Small intestine (tissue), 7 donors: ENCODE measurements around the gene DDX3X. TPM values are rescaled to one million over a fixed set of nuclear protein-coding genes. Genes with fewer than 3 reads are reported as not detected.

Experiments used
- DNase-seq, 2 donors: peaks; one replicate each; pipeline versions ENCODE4 v3.0.0 to v3.0.0-alpha.2; 2013
- FAIRE-seq: peaks from 2 replicates; lab custom pipeline; 2012; peaks lifted over from hg19 to GRCh38; lab: Jason Lieb, UNC
- H3K27ac ChIP-seq, 3 donors: one replicate each; pipeline ENCODE4 v1.5.1; 2013; ENCODE audit warnings: low read length in 2 of 3, mild to moderate bottlenecking in 2 of 3, control low read depth in 1 of 3, inconsistent platforms in 1 of 3, low read depth in 1 of 3, moderate library complexity in 1 of 3
- H3K27me3 ChIP-seq, 3 donors: one replicate each; pipeline ENCODE4 v1.6.1; 2013; ENCODE audit warnings: low read length in 3 of 3, inconsistent platforms in 1 of 3; ENCODE audit not compliant: control insufficient read depth in 3 of 3, insufficient read depth in 3 of 3
- H3K36me3 ChIP-seq, 3 donors: one replicate each; pipeline ENCODE4 v1.6.1; 2013; ENCODE audit warnings: low read length in 3 of 3, inconsistent platforms in 1 of 3, low read depth in 1 of 3, mild to moderate bottlenecking in 1 of 3, moderate library complexity in 1 of 3; ENCODE audit not compliant: control insufficient read depth in 3 of 3, insufficient read depth in 2 of 3
- H3K4me1 ChIP-seq, 3 donors: one replicate each; pipeline ENCODE4 v1.6.1; 2013; ENCODE audit warnings: low read length in 2 of 3, inconsistent platforms in 1 of 3, low read depth in 1 of 3, mild to moderate bottlenecking in 1 of 3, moderate library complexity in 1 of 3; ENCODE audit not compliant: control insufficient read depth in 3 of 3, insufficient read depth in 2 of 3
- H3K4me3 ChIP-seq, 3 donors: one replicate each; pipeline ENCODE4 v1.5.1; 2013; ENCODE audit warnings: low read length in 3 of 3, control low read depth in 1 of 3, inconsistent platforms in 1 of 3, low read depth in 1 of 3, mild to moderate bottlenecking in 1 of 3, moderate library complexity in 1 of 3
- H3K9me3 ChIP-seq, 2 donors: one replicate each; pipeline ENCODE4 v1.6.1; 2013; ENCODE audit warnings: low read depth in 1 of 2, low read length in 1 of 2; ENCODE audit not compliant: control insufficient read depth in 2 of 2, insufficient read depth in 1 of 2
- WGBS, 3 donors: extraction: QIAGEN DNeasy Blood & Tissue Kit; methylation state at CpG; one replicate each; pipeline ENCODE4 v1.1.7; 2013; 5-methylcytosine and 5-hydroxymethylcytosine counted together
- polyA plus RNA-seq, 4 donors: library from polyadenylated mRNA; stranded (reverse) in 3 of 4; unstranded in 1 of 4; fragments of 200-250 nt in 3 of 4; fragments of 120-200 nt in 1 of 4; gene quantifications; one replicate each; pipeline versions ENCODE4 v1.2.1 to v1.2.3, GENCODE V29; 2013
- donor health status: healthy with polysubstance abuse.
- donor health status: control.
- donor health status: control.
- donor health status: Bipolar disorder and iron deficiency.
- donor health status: healthy.

Gene DDX3X
- polyA plus RNA-seq, 4 donors = 72.5 to 177 (median 105) TPM

DNA sequence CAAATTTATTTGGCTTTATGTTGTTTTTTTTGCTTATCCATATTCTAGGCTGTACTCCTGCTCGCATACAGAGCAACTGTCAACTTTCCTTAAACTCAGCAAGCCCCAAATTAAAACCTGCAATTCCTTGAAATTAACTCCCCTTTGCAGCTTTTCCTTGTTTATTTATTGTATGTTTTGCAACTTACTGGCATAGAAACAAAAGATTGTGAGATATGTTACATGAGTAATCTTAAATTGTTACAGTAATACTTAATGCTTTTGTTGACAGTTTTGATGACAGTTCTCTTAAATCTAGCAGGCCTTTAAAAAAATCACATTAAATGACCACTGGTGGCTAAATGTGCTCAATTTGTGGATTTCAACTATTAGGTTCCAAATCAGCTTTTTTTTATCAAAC lies 4.5 kb downstream of the DDX3X start:
- Histone ChIP-seq H3K27ac (no peak overlapping the region), H3K36me3 (peaks cover 5 to 16% (median 11%) of the 10 kb centered on the region in 3 donors), H3K9me3 (no peaks in the 10 kb centered on the region), H3K4me3 (no peak overlapping the region), H3K27me3 (no peaks in the 10 kb centered on the region), H3K4me1 (peaks cover 0 to 4% (median 3%) of the 10 kb centered on the region in 3 donors)
- 33 to 62% (median 37%) methylated on average over 1 of the region's 1 CpG for WGBS, 3 donors
- no peak for DNase-seq
- FAIRE-seq = no peak

DNA sequence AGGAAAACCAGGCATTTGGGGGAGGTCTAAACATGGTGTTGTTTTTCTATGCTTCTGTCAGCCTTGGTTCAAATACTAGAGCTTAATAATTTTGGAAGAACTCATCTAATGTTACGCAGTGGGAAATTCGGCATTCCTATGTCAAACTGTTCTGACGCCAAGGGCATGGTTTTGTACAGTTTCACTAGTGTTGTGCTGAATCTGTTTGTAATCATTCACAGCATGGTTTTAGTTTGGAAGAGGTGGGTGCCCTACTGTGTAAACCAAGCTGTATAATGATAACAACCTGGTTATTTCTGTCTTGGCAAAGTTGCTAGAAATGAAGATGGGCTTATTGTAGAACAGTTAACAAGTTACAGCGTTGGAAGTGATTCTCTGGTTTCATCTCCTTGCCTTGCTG lies 5.2 kb downstream of the DDX3X start:
- H3K9me3 ChIP-seq = no peaks in the 10 kb centered on the region

DNA sequence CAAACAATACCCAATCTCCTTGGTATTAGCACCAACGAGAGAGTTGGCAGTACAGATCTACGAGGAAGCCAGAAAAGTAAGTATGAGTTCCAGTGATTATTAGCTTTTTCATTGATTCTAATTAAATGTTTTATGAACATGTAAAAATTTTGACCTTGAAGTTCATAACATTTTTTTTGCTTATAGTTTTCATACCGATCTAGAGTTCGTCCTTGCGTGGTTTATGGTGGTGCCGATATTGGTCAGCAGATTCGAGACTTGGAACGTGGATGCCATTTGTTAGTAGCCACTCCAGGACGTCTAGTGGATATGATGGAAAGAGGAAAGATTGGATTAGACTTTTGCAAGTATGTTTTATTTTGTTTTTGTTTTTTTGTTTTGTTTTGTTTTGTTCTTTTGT lies 10.1 kb downstream of the DDX3X start:
- Histone ChIP-seq H3K9me3 (no peaks in the 10 kb centered on the region), H3K4me1 (peaks cover 0 to 3% (median 0%) of the 10 kb centered on the region in 3 donors), H3K27ac (no peak overlapping the region), H3K4me3 (no peak overlapping the region), H3K36me3 (peaks cover 15 to 54% (median 32%) of the 10 kb centered on the region in 3 donors), H3K27me3 (no peaks in the 10 kb centered on the region)
- DNase-seq (no peak), FAIRE-seq (no peak)
- 91 to 97% (median 95%) methylated on average over 9 of the region's 9 CpGs for WGBS, 3 donors

More for the DNA sequence above, 5.2 kb downstream of the DDX3X start:
- FAIRE-seq (no peak), DNase-seq (no peak)
- Histone ChIP-seq H3K4me1 (peaks cover 0 to 4% (median 3%) of the 10 kb centered on the region in 3 donors), H3K27me3 (no peaks in the 10 kb centered on the region), H3K4me3 (no peak overlapping the region), H3K27ac (no peak overlapping the region), H3K36me3 (peaks cover 5 to 20% (median 13%) of the 10 kb centered on the region in 3 donors)
- 37 to 77% (median 48%) methylated on average over 4 of the region's 4 CpGs for WGBS, 3 donors

DNA sequence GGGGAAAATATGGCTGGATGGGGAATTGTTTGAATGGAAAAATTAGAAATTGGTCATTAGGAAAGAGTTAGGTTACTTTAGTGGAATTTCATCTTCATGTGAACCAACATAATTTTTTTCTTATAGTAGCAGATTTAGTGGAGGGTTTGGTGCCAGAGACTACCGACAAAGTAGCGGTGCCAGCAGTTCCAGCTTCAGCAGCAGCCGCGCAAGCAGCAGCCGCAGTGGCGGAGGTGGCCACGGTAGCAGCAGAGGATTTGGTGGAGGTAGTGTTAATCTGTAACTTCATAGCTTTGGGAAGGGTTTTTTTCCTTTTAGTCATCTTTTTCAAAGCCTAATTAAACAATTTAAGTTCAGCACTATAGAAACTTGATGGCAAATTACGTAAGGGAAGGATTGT lies 13.2 kb downstream of the DDX3X start:
- WGBS, 3 donors = 93 to 97% (median 95%) methylated on average over 8 of the region's 8 CpGs
- FAIRE-seq = no peak
- H3K27me3 ChIP-seq = no peaks in the 10 kb centered on the region
- H3K9me3 ChIP-seq = no peaks in the 10 kb centered on the region
- H3K27ac ChIP-seq = no peak overlapping the region
- H3K4me3 ChIP-seq = no peak overlapping the region
- H3K36me3 ChIP-seq = peaks cover 15 to 47% (median 23%) of the 10 kb centered on the region in 3 donors
- no peaks in the 10 kb centered on the region for H3K4me1 ChIP-seq
- DNase-seq = no peak

DNA sequence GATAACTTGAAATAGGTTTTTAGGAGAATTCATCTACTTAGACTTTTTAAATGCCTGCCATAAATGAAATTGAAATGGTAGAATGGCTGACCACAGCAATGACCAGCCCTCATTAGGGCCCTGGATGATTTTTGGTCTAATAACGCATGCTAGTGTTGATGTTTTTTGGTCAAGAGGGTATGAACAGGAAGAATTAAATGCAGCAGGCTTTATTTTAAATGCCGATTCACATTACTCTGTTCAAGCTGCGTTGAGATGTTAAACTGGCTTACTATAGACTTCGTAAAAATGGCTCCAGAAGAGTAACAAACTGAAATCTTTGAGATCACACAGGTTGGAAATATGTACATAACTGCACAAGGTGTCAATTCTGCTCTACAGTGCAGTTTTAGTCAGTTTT lies 14.6 kb downstream of the DDX3X start:
- FAIRE-seq = no peak
- DNase-seq = no peak
- Histone ChIP-seq H3K36me3 (peaks cover 10 to 37% (median 20%) of the 10 kb centered on the region in 3 donors), H3K27me3 (no peaks in the 10 kb centered on the region), H3K9me3 (no peaks in the 10 kb centered on the region), H3K27ac (no peak overlapping the region), H3K4me1 (no peaks in the 10 kb centered on the region), H3K4me3 (no peak overlapping the region)
- 85 to 96% (median 95%) methylated on average over 4 of the region's 4 CpGs for WGBS, 3 donors

DNA sequence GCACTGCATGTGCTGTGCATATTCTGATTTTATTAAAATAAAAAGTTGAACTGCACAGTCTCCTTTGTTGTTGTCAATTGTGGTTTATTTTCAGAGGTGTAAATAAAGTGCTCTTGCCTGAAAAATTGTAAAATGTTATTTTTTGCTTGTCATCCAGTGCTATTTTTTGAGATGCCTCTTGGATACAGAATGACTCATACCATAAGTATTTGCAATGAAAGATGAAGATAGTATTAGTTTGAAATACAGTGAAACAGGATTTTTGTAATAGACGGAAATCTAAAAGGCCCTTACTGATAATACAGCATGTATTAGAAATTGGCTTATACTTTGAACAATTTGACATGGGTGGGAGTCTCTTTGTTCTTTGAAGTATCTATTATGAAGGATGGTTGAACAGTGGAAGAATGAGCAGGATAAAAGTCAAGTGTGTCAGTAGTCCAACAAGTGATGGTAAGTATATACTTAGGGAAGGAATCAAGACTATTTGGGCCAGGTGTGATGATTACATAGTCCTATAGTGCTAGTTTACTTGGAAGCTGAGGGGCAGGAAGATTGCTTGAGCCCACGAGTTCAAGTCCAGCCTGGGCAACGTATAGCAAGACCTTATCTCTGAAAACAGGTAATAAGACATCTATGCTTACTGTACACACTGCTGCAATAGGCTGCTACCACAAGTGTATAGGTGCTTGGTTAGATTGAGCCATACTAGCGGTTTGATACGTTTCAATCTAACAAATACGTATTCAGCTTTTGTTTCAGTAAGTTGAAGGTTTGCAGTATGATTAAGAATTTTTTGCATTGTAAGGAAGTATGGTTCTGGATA lies 16.4 kb downstream of the DDX3X start:
- H3K9me3 ChIP-seq = no peaks in the 10 kb centered on the region
- FAIRE-seq (no peak), DNase-seq (peak in 1 of 2 donors; percentile 3)
- H3K4me3 ChIP-seq = no peak overlapping the region
- peaks cover 9 to 25% (median 14%) of the 10 kb centered on the region in 3 donors for H3K36me3 ChIP-seq
- WGBS, 3 donors = 69 to 84% (median 77%) methylated on average over 6 of the region's 6 CpGs
- no peak overlapping the region for H3K27ac ChIP-seq
- no peaks in the 10 kb centered on the region for H3K4me1 ChIP-seq
- no peaks in the 10 kb centered on the region for H3K27me3 ChIP-seq

DNA sequence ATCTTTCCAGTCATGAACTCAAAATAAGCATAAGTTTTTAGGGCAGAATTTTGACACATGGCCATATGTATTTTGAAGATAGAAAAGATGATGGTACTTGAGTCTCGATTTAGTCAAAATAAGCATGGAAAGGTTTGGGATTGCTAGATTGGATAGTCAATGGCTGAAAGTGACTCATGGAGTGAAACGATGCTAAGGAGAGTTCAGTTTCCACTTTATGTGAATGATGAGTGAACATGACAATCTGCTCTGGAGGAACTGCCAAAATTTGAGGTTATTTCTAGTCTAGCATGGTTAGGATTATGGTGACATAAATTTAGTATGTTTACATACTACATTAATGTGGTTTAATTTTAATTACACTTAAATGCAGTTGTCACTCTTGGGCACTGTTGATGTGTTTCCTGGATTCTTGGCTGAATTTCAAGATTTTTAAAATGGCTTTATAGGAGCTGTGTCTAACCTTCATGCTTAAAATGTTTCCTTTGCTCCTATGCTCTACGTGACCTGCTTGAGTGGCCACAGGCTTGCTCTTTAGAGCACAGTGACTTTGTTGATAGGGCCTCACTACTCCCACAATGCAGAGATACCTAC lies 17.1 kb downstream of the DDX3X start:
- Histone ChIP-seq H3K4me3 (no peak overlapping the region), H3K27me3 (no peaks in the 10 kb centered on the region), H3K9me3 (no peaks in the 10 kb centered on the region), H3K36me3 (peaks cover 2 to 18% (median 8%) of the 10 kb centered on the region in 3 donors), H3K4me1 (no peaks in the 10 kb centered on the region), H3K27ac (no peak overlapping the region)
- FAIRE-seq = no peak
- no peak for DNase-seq
- 45 to 81% (median 68%) methylated on average over 3 of the region's 3 CpGs for WGBS, 3 donors

DNA sequence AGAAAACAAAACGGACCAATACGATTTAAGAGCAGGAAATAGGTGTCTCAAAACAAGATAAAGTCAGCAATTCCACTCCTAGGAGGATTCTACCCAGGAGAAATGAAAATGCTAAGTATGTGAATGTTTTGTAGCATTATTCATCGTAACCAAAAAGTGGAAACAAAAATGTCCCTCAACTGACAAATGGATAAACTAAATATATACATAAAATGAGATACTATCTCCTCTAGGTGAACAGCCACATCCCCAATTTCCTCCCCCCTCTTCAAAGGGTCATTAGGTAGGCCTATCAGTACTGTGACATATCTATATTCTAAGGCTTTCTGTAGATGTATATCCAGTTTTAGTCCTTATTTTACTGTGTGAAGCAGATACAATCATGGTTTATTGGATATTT lies 18.0 kb downstream of the DDX3X start:
- Histone ChIP-seq H3K4me1 (no peaks in the 10 kb centered on the region), H3K27ac (no peak overlapping the region), H3K36me3 (peaks cover 2 to 13% (median 6%) of the 10 kb centered on the region in 3 donors), H3K4me3 (no peak overlapping the region), H3K27me3 (no peaks in the 10 kb centered on the region), H3K9me3 (no peaks in the 10 kb centered on the region)
- FAIRE-seq (no peak), DNase-seq (no peak)
- 42 to 44% (median 44%) methylated on average over 3 of the region's 3 CpGs for WGBS, 3 donors
